NCI-H2107 treated with DMSO at 0.1 percent for 48 hours (cell line): Measurements from ENCODE around the gene C5orf58.

Experiments
- DNase-seq: peaks from one replicate; lab custom pipeline; 2025; ENCODE audit not compliant: unreplicated experiment; lab: John Stamatoyannopoulos, UW

C5orf58 gene

GRCh38 chr5:170252720-170253350 is 20.1 kb downstream of the C5orf58 start:
- no peak for DNase-seq

- DNase-seq, result peak; percentile 8
Observed at GRCh38 chr5:170254056-170254455, 21.3 kb downstream of the C5orf58 start.

GRCh38 chr5:170256571-170256970 is 23.8 kb downstream of the C5orf58 start:
- no peak for DNase-seq

GRCh38 chr5:170257370-170257769 is 24.6 kb downstream of the C5orf58 start:
- DNase-seq, result no peak

GRCh38 chr5:170261528-170262043 is 28.8 kb downstream of the C5orf58 start:
- DNase-seq, result no peak

GRCh38 chr5:170262061-170263045 is 29.6 kb downstream of the C5orf58 start:
- no peak for DNase-seq

GRCh38 chr5:170263906-170264305 is 31.1 kb downstream of the C5orf58 start:
- DNase-seq, result no peak

GRCh38 chr5:170265522-170265921 is 32.7 kb downstream of the C5orf58 start:
- DNase-seq, result peak; percentile 1

- DNase-seq, result peak; percentile 2
Observed at GRCh38 chr5:170266570-170267381, 34.0 kb downstream of the C5orf58 start.

- DNase-seq, result peak; percentile 5
Observed at GRCh38 chr5:170267431-170268152, 34.8 kb downstream of the C5orf58 start.

GRCh38 chr5:170268153-170268689 is 35.4 kb downstream of the C5orf58 start:
- DNase-seq, result no peak

GRCh38 chr5:170268884-170269283 is 36.1 kb downstream of the C5orf58 start:
- DNase-seq, result no peak

- no peak for DNase-seq
Observed at GRCh38 chr5:170269579-170269978, 36.8 kb downstream of the C5orf58 start.

- no peak for DNase-seq
Observed at GRCh38 chr5:170270293-170271069, 37.7 kb downstream of the C5orf58 start.

GRCh38 chr5:170273968-170274710 is 41.4 kb downstream of the C5orf58 start:
- peak; percentile 65 for DNase-seq

- no peak for DNase-seq
Observed at GRCh38 chr5:170275376-170275994, 42.7 kb downstream of the C5orf58 start.

GRCh38 chr5:170276140-170276539 is 43.4 kb downstream of the C5orf58 start:
- no peak for DNase-seq

- DNase-seq, result peak; percentile 6
Observed at GRCh38 chr5:170277867-170278281, 45.1 kb downstream of the C5orf58 start.
